ENCODE data around the gene LAMA3. TPM values are rescaled to one million over a fixed set of nuclear protein-coding genes. Genes with fewer than 3 reads are reported as not detected.
"Not testable (repeated sequence)": the region's sequence is repeated elsewhere in the genome, so short reads cannot be mapped to it uniquely, and the experiment has no call there.

LAMA3 gene
- total RNA-seq, 1 experiment from 2014 or later = 0.56 TPM

DNA sequence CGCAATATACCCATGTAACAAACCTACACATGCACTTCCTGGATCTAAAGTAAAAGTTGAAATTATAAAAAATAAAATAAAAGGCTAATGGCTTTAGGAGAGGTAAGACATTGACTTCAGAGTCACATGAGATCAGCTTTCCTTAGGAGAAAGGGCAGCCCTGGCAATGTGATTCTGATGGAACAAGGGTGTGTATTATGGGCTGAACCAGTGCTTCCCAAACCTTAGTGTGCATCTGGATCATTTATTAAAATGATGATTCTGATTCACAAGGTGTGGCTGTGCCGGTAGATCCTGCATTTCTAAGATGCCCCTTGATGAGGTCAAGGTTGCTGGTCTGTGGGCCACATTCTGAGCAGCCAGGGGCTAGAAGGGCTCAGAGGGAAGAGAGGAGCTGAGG, 42.6 kb downstream of the LAMA3 start:
- no peak for DNase-seq (ENCODE audit: low read depth)

DNA sequence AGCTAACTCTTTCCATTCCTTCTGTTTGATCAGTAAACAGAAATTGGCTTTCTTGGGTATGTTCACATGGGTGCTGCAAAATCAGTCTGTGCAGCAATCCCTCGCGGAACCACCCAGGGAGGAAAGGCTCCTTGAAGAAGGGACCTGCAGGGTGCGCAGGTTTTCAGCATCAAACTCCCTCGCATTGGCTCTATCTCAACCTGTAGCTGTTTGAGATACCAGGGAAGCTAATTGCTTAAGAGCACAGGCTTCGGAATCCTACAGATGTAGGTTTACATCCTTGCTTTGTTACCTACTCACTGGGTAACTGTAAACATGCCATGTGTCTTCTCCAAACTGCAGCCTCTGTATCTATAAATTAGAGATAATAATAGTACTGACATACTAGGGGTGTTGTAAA, 43.2 kb downstream of the LAMA3 start:
- no peak for DNase-seq (ENCODE audit: low read depth)

DNA sequence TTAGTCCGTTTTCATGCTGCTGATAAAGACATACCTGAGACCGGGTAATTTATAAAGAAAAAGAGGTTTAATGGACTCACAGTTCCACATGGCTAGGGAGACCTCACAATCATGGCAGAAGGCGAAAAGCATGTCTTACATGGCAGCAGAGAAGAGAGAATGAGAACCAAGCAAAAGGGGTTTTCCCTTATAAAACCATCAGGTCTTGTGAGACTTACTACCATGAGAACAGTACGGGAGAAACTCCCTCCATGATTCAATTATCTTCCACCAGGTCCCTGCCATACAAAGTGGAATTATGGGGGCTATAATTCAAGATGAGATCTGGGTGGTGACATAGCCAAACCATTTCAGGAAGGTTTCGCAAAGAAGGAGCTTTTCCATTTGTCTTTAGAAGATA, 44.0 kb downstream of the LAMA3 start:
- not testable (repeated sequence) for DNase-seq (ENCODE audit: low read depth)

DNA sequence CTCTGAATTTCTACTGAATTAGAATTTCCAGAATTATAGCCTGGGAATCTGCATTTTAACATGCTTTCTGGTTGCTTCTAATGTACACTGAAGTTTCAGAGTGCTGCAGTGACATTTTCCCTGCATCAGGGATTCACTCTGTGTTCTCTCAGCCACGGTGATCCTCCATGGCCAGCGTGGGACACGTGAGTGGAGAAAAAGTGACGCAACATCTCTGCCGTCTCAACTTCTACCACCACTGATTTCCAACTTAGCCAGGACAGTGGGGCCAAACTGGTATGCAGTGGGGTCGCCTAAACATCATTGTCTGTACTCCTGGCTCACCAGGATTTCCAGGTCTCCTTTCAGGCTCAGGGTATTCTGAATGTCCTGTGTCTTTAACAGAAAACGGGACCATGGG, 44.6 kb downstream of the LAMA3 start:
- DNase-seq (ENCODE audit: low read depth) = no peak

DNA sequence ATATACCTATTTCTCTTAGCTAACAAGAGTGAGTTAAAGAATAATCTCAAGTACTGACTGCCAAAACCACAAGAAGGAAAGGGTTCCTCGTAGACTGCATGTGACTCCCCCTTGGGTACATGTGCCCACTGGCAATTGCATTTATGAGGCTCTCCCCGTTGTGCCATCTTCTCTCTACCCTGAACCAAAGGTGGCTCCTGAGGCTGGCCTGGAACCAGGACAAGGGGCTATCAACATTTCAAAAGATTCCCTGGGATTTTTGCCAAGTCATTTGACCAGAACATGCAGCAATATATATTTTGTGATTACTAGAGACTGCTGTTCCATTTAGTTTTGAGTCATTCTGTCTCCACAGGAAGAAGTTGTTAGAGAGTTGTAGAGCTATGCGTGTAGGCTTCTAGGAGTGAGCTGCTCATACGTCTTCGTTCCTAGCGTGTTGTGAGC, 45.8 kb downstream of the LAMA3 start:
- peak; percentile 31 for DNase-seq (ENCODE audit: low read depth)

DNA sequence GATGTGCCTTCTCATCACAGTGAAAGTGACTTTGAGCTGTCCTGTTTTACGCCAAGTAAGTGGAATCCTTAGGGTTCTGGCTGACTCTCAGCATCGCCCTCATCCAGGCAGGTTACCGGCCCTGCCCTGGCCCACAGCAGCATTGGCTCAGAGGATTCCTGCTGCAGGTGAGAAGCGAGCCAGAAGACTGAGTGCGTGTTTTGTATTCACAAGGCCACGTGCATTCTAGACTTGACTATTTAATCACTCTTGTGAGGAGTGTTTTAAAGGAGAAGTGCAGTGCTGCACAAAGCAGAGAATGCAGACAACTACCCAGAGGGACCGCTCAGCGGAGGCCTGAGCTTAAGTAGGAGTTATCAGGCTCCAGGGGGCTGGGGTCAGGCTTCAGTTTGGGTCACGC, 48.3 kb downstream of the LAMA3 start:
- DNase-seq (ENCODE audit: low read depth) = no peak

DNA sequence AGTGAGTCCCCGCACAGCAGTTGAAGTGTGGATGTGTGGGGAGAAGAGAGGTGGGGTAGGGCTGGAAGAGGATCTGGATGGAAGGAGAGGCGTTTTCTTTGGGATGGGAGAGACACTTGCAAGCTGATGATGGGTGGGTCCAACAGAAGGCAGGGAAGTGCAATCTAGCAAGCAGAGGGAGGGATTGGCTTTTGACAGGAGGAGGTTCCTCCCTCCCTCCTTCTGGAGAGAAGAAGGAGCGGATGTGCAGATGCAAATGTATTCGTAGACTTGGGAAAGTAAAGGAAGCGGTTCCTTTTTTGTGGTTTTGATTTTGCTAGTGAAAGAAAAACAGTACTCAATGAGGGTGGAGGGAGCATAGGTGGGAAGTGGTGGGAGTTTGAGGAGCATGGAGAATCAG, 48.9 kb downstream of the LAMA3 start:
- no peak for DNase-seq (ENCODE audit: low read depth)

DNA sequence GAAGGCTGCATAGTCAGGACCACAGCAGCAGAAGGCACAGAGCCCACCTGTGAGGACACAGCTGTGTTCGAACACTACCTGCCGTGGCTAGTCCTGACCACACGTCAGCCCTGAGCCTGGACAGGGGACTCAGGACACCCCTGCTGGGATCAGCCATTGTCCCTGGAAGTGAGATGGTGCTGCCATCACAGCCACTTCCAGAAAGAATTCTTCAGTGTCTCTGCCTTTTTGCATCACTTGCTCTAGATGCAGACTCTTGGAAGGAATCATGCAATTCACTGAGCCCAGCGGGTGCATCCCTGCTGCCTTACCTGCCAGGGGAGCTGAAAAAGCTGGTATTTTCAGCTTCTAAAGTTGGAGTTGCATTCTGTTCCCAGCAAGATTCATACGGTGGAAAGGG, 49.3 kb downstream of the LAMA3 start:
- no peak for DNase-seq (ENCODE audit: low read depth)

DNA sequence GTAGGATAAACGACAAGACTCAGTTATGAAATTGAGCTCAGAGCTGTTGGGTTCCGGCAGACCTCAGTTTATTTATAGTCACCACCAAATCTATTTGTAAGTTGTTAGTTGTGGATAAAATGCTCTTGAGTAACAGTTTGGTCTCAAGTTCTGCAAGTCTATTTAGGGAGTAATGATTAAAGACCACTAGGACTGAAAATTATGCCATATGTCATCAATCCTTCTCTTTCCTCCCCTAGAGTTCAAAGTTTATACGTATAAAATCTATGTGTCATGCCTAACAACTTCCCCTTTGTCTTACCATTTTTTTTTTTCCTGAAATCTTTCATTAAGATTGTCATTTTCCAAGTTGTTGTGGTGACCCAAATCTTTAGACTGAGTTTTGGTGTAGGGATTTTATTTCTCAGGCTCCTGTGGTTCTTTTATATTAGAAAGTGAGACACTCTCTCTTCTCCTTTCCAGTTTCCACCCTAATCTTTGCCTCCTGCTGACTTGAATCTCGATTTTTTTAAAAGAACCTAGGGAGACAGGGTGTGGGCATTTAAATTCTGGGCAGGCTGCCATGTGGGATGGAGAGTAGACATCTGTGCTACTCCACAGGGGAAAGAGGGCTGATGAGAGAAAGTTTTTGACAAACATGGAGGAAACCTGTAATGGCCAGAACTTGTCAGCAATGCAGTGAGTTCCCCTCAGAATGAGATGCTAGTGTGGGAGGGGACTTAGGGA, 51.0 kb downstream of the LAMA3 start:
- DNase-seq (ENCODE audit: low read depth) = peak; percentile 30

DNA sequence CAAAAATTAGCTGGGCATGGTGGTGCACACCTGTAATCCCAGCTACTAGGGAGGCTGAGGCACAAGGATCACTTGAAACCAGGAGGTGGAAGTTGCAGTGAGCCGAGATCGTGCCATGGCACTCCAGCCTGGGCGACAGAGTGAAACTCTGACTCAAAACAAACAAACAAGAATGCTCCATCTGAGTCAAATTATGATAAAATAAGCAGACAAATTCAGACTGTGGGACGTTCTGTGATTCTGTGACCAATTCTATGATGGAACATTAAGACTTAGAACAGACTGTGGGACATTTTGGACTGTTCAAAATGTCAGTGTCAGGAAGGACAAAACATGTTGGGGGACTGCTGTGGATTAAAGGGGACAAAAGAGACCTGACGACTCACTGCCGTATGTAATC, 52.7 kb downstream of the LAMA3 start:
- not testable (repeated sequence) for DNase-seq (ENCODE audit: low read depth)

DNA sequence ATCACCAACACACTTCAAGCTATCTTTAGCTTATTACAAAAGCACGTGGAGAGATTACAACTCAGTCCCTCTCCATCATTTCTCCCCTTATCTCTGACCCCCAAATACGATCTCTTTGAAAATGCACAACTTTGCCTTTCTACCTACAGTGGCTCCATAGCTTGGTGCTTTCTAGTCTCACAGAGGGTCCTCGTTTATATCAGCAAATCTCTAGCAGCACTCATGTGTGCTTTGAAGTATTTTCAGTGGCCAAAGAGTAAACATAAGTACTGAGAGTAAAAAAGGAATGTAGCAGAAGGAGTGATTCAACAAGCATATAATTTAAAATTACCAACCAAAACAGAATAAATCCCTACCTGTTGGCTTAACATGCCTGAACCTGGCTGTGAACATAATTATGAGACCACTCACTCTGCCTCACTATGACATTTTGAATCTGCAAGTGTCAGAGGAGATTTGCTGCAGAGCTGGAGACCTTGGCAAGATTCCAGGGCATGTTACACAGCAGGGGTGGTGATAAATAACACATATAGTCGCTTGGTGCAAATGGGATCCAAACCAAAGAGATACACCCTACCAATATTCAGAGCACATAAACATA, 54.6 kb downstream of the LAMA3 start:
- no peak for DNase-seq (ENCODE audit: low read depth)

DNA sequence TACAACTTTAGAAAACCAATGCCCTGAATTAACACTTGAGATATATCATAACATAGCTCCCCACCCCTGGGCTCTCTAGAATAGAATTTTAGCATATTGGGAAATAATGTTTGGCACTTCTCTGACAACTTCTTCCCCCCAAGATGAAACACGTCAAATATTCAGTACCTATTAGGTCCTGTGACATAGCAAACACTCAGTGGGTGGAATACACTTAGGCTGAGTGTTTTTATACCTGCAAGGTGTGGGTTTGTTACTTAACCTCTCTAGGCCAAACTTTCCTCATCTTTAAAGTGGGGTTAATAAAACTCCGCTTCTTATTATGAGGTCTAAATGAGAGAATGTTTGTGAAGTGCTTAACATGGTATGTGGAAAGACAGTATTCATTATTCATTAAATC, 56.1 kb downstream of the LAMA3 start:
- no peak for DNase-seq (ENCODE audit: low read depth)

DNA sequence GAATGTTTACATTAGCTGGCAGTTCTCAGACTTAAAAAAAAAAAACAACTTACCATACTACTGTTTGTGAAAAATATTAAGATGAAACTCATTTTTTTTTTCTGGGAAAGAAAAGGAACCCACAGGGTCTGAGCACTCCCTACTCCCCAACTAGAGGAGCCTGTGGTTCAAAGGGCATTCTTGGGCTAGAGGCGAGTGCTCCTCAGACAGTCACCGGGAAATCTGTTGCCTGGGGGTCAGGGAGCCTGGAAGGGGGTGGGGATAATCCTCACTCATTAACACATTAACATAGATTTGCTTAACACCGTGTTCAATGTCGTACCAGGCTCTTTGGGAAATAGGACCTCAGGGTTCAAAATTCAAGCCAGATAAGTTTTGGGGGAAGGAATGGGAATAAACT, 57.6 kb downstream of the LAMA3 start:
- no peak for DNase-seq (ENCODE audit: low read depth)

DNA sequence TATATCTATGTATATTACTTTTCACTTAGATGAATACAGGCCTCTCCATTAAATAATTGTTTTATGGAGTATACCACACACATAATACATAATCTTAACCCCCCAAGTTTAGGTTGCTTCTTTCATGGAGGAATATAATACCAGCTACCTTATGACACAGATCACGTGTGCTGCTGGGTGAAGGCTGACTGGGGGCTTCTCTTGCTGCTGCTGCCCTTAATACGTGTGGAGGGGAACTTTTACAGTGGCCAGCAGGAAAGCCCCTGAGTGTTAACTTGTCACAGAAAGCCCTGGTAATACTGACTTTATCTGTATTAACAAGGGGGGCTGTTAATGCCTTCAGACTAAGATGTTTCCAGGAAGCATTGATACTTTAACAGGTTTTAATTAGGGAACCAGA, 63.1 kb downstream of the LAMA3 start:
- no peak for DNase-seq (ENCODE audit: low read depth)

DNA sequence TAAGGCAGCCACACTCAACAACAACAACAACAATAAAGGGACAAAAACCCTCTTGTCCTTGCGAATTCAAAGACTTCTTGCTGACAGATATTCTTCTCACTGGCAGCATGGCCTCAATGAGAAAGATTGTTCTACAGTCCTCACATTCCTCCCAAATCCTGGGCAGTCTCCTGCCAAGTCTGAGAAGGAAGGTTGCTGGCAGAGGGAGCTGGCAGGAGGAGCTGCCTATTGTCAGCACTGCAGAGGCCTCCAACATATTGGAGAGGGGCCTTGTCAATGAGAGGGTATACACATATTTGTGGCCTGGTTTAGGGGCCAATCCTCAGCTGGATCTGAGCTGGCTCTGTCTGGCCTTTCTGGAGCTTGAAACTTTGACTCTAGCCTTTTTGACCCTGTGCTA, 63.5 kb downstream of the LAMA3 start:
- DNase-seq (ENCODE audit: low read depth) = no peak

DNA sequence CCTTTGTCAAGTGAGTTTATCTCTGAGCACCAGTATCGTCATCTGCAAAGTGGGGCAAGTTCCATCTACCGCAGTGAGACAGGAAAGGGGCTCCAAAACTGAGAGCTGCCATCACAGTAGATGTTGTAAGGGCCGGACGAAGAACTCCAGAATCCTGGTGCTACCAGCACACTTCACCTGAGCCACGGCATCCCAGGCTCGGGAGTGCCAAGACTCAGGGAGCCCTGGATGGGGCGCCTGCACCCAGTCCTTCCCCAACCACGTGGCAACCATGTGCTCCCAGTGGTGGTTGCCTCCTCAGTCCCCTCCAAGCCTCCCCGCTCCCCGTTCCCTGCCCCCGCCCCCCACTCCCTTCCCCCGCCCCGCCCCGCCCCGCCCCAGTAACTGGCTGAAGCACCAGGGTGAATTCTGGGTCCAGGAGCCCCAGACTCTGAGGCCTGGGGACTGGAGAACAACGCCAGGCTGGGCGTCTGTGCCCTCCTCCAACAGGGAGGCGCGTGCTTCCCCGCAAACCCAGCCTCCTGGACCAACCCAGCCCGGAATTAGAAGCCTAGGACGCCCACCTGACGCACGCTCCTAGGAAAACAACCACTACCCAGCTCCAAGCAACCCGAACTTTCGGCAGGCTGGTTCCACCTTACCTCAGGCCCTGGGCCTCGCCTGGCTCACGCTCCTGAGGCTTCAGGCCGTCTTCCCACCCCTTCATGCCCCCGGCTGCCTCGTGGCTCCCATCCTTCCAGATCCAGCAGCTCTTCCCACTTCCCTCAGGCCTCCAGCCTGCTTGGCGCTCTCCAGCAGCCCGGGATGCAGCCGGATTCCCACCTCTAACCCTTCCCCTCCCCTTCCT, 67.6 kb downstream of the LAMA3 start:
- no peak for DNase-seq (ENCODE audit: low read depth)

DNA sequence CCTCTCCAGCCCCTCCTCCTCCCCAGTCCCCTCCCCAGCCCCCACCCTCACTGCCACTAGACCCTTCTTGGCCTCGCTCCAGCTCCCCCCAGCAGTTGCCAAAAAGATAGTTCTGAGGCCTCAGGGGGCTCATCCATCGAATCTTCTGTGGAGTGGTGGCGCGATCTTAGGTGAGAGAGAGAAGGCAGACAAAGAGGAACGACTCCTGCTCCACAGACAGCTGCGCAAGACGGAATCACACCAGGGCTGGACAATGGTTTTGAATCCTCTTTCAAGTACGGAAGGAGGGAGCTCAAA, 68.1 kb downstream of the LAMA3 start:
- DNase-seq (ENCODE audit: low read depth) = no peak

DNA sequence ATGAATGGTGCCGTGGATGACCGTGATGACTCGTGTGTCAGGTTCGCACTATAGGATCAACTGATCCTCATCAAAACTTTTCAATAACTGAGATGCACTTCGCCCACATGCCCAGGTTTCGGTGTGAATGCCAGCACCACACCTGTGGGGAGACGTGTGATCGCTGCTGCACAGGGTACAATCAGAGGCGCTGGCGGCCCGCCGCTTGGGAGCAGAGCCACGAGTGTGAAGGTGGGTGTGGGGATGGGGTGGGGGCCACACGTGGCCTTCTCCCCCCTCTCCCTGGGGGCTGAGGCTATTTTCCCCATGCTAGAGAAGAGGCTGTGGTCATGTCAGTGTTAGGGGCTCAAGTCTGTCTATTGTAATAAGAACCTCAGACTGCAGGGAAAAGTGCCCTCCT, 69.0 kb downstream of the LAMA3 start:
- DNase-seq (ENCODE audit: low read depth) = no peak

DNA sequence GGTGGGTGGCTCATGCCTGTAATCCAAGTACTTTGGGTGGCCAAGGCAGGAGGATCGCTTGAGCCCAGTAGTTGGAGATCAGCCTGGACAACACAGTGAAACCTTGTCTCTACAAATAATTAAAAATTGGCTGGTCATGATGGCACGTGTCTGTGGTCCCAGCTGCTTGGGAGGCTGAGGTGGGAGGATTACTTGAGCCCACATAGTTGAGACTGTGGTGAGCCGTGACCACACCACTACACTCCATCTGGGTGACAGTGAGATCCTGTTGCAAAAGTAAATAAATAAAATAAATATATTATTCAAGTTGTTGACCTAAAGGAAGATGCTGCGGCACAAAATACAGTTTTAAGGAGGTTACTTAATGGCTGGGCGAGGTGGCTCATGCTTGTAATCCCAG, 72.7 kb downstream of the LAMA3 start:
- DNase-seq (ENCODE audit: low read depth) = no peak

DNA sequence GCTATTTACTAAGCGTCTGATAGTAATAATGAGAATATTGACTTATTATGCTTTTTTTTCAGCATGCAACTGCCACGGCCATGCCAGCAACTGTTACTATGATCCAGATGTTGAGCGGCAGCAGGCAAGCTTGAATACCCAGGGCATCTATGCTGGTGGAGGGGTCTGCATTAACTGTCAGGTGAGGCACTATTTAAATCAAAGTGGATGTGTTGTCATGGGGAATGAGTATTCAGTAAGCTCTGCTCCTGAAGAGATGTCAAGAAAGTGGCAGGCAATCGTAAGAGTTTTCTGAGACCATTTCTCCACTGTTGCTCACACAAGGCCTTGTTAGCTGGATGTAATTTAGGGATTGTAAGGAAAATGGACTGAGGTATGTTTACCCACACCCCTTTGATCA, 74.1 kb downstream of the LAMA3 start:
- DNase-seq (ENCODE audit: low read depth) = no peak

DNA sequence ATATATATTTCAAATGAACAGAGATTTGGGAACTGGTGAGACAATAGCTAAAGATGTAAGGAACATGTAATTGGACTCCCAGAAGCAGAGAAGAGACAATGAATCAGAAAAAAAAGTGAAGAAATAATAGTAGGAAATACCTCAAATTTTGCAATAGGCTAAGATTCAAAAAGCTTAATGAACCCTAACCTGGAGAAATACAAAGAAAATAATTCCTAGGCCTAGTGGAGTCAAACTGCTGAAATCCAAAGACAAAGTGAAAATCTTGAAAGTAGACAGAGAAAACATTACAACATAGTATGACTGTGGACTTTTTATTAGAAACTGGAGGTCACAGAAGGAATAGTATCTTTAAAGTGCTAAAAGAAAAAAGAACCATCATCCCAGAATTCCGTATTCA, 76.7 kb downstream of the LAMA3 start:
- DNase-seq (ENCODE audit: low read depth) = no peak

DNA sequence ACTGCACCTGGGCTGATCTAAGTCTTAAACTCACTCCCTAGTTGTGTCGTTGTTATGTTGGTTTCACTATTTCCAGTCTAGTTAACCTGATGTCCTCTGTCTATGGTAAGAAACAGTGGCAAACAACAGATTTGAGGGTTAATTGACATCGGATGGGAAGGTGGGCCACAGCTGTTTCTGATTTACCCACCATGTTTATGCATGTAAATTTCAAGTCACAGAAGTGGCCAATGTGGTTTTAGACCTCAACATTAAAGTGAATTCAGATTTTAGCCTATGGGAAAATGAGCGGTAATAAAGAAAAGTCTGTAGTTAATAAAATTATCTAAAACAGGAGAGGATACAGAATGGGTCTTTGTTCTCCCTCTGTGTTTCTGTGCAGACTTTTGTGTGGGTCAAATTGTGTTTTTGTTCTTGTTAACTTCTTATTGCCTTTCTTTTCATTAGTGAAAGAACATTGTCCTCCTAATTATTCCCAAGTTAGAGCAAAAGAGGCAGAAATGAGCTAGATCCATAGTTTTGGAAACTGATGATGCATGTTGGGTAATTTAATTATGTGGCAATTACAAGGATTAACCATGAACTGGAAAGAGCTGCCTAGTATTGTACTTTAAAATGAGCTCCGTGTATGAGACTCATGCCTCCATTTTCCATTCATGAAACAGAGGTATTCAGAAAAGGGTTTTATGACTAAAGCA, 83.2 kb downstream of the LAMA3 start:
- no peak for DNase-seq (ENCODE audit: low read depth)

All from HT1080 (cell line).